HepG2 (cell line): ENCODE measurements around the gene KBTBD3. TPM values are rescaled to one million over a fixed set of nuclear protein-coding genes. Genes with fewer than 3 reads are reported as not detected.

ENCODE experiments used
- CHD4 ChIP-seq: fragments of 200-600 bp; sonication (generic); IDR thresholded peaks from 2 replicates; pipeline ENCODE4 v1.7.0; 2017; ENCODE audit warnings: mild to moderate bottlenecking, low read length, borderline replicate concordance
- KDM1A ChIP-seq: IDR thresholded peaks from 2 replicates; pipeline ENCODE4 v1.6.1; 2016; ENCODE audit warnings: missing compliant biosample characterization
- MLLT10 ChIP-seq: sonication (generic); formaldehyde crosslinking; IDR thresholded peaks from 2 replicates; pipeline ENCODE4 v1.4.0; 2020; ENCODE audit warnings: missing genetic modification reagents
- NR2C2 ChIP-seq: sonication (generic); formaldehyde crosslinking; IDR thresholded peaks from 2 replicates; pipeline ENCODE4 v1.4.0; 2020; ENCODE audit warnings: missing genetic modification reagents, mild to moderate bottlenecking, moderate library complexity, borderline replicate concordance
- NR2F1 ChIP-seq, 2 experiments: fragments of 450-650 bp in 1 of 2; formaldehyde crosslinking in 1 of 2; IDR thresholded peaks; 2 replicates each; pipeline versions ENCODE4 v1.5.0 to v1.6.1; 2016 to 2020; ENCODE audit warnings: mild to moderate bottlenecking in 1 of 2, missing compliant biosample characterization in 1 of 2, missing genetic modification reagents in 1 of 2, moderate library complexity in 1 of 2
- NR3C1 ChIP-seq: sonication (generic); formaldehyde crosslinking; IDR thresholded peaks from 2 replicates; pipeline ENCODE4 v1.4.0; 2020; ENCODE audit warnings: missing genetic modification reagents
- POGZ ChIP-seq: sonication (generic); formaldehyde crosslinking; IDR thresholded peaks from 2 replicates; pipeline ENCODE4 v1.4.0; 2020; ENCODE audit warnings: mild to moderate bottlenecking, missing genetic modification reagents
- SOX5 ChIP-seq: IDR thresholded peaks from 2 replicates; pipeline ENCODE4 v1.6.1; 2016; ENCODE audit warnings: borderline replicate concordance
- TBX3 ChIP-seq: fragments of 450-650 bp; IDR thresholded peaks from 2 replicates; pipeline ENCODE4 v1.6.1; 2017; ENCODE audit warnings: antibody characterized with exemption, mild to moderate bottlenecking, inconsistent platforms, borderline replicate concordance
- ZNF225 ChIP-seq: sonication (generic); formaldehyde crosslinking; IDR thresholded peaks from 2 replicates; pipeline ENCODE4 v1.4.0; 2020; ENCODE audit warnings: mild to moderate bottlenecking, missing genetic modification reagents
- ZNF282 ChIP-seq: fragments of 450-650 bp; IDR thresholded peaks from 2 replicates; pipeline ENCODE4 v1.6.1; 2018; ENCODE audit not compliant: partially characterized antibody
- ZNF296 ChIP-seq: sonication (generic); formaldehyde crosslinking; conservative IDR thresholded peaks from 2 replicates; pipeline ENCODE4 v1.5.0; 2020; ENCODE audit warnings: mild to moderate bottlenecking, missing genetic modification reagents
- ZNF496 ChIP-seq: sonication (generic); formaldehyde crosslinking; IDR thresholded peaks from 2 replicates; pipeline ENCODE4 v1.8.1; 2023; ENCODE audit warnings: mild to moderate bottlenecking, moderate library complexity, missing genetic modification reagents; ENCODE audit not compliant: insufficient replicate concordance
- ZNF724P ChIP-seq: sonication (generic); formaldehyde crosslinking; IDR thresholded peaks from 2 replicates; pipeline ENCODE4 v1.8.0; 2022; ENCODE audit warnings: missing genetic modification reagents, borderline replicate concordance
- ZNF781 ChIP-seq: sonication (generic); formaldehyde crosslinking; IDR thresholded peaks from 2 replicates; pipeline ENCODE4 v1.5.1; 2020; ENCODE audit warnings: borderline replicate concordance, mild to moderate bottlenecking, missing genetic modification reagents; ENCODE audit errors: not compliant biosample characterization
- ZNF839 ChIP-seq: sonication (generic); formaldehyde crosslinking; IDR thresholded peaks from 2 replicates; pipeline ENCODE4 v1.4.0; 2020; ENCODE audit warnings: missing genetic modification reagents, mild to moderate bottlenecking, borderline replicate concordance
- ZNF891 ChIP-seq: sonication (generic); formaldehyde crosslinking; IDR thresholded peaks from 2 replicates; pipeline ENCODE4 v1.5.0; 2020; ENCODE audit warnings: mild to moderate bottlenecking, missing genetic modification reagents
- ZSCAN12 ChIP-seq: sonication (generic); formaldehyde crosslinking; IDR thresholded peaks from 2 replicates; pipeline ENCODE4 v1.9.0; 2021; ENCODE audit warnings: mild to moderate bottlenecking, missing genetic modification reagents
- ZSCAN22 ChIP-seq: sonication (generic); formaldehyde crosslinking; IDR thresholded peaks from 2 replicates; pipeline ENCODE4 v1.4.0; 2020; ENCODE audit warnings: mild to moderate bottlenecking, missing genetic modification reagents
- polyA plus RNA-seq, 8 experiments: library from polyadenylated mRNA; depleted of rRNA in 3 of 8; stranded (reverse) in 7 of 8; unstranded in 1 of 8; fragments of >200 nt; fragmentation: Illumina TruSeq in 4 of 8; extraction: Trizol in 4 of 8; gene quantifications; 2 replicates each; pipeline versions ENCODE4 v1.2.1 to v1.2.3, GENCODE V29; 2011 to 2016; ENCODE audit warnings: low read depth in 4 of 8, missing spikeins in 1 of 8, mixed read lengths in 1 of 8; ENCODE audit not compliant: insufficient read depth in 1 of 8
- total RNA-seq, 5 experiments: library from RNA; depleted of rRNA; stranded (reverse); fragments of >200 nt; fragmentation: Illumina TruSeq; extraction: Trizol; gene quantifications; 2 replicates each; pipeline ENCODE4 v1.2.3, GENCODE V29; 2016; ENCODE audit warnings: low read depth in 1 of 5
- TF ChIP-seq, protein P1 (sequence below): sonication (generic); formaldehyde crosslinking; IDR thresholded peaks from 2 replicates; pipeline ENCODE4 v1.5.1; 2020; ENCODE audit warnings: missing genetic modification reagents, mild to moderate bottlenecking, borderline replicate concordance
- TF ChIP-seq, protein P2 (sequence below): fragments of 450-650 bp; IDR thresholded peaks from 2 replicates; pipeline ENCODE4 v1.6.1; 2017; ENCODE audit warnings: mild to moderate bottlenecking
- TF ChIP-seq, protein P3 (sequence below): sonication (generic); formaldehyde crosslinking; conservative IDR thresholded peaks from 2 replicates; pipeline ENCODE4 v1.4.0; 2020; ENCODE audit warnings: missing genetic modification reagents
- TF ChIP-seq, protein P4 (sequence below): sonication (generic); formaldehyde crosslinking; IDR thresholded peaks from 2 replicates; pipeline ENCODE4 v1.4.0; 2020; ENCODE audit warnings: mild to moderate bottlenecking, missing genetic modification reagents

KBTBD3 gene
- total and polyA plus RNA-seq, 2 of the 13 experiments (the other 11 are each of a cell fraction or from before 2014, with no cell fraction given), result 1.8 to 7.4 TPM

DNA sequence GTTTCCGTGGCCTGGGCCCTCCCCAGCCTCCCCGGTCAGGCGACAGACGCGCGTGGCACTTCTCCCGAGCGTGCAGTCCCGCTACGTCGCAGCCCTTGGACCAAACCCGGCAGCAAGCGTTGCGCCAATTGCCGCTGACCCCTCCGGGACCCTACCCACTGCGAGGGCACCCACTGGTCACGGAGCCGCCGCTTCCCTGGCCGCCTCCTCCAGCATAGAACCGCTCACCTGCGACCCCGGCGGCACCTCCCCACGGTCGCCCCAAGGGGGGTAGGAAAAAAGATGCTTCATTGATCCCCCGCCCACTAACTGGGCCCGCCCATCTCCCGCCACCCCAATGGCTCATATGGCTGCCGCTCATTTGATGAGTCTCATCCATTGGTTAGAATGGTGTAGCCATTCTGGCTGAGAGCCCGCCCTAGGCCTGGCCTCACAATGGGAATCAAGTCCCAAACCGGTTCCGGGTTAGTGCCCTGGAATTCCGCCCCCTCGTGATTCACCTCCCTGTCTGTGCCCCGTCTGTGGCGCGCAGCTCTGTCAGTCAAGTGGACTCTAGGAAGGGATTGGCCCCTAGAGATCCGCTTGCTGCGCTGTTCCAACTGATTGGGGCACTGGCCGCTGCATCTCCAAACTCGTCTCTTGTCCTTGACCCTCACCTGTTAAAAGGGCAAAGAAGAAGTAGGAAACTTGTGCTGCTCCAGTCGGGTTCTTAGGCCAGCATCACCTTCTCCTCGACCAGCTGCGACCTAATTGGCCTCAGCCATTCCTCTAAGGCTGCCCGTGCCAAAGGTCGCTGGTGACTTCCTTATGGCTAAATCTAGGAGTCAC is 55.0 kb downstream of the KBTBD3 start, which contains the start of gene MSANTD4 (continued):
- TF ChIP-seq, protein P1, sequence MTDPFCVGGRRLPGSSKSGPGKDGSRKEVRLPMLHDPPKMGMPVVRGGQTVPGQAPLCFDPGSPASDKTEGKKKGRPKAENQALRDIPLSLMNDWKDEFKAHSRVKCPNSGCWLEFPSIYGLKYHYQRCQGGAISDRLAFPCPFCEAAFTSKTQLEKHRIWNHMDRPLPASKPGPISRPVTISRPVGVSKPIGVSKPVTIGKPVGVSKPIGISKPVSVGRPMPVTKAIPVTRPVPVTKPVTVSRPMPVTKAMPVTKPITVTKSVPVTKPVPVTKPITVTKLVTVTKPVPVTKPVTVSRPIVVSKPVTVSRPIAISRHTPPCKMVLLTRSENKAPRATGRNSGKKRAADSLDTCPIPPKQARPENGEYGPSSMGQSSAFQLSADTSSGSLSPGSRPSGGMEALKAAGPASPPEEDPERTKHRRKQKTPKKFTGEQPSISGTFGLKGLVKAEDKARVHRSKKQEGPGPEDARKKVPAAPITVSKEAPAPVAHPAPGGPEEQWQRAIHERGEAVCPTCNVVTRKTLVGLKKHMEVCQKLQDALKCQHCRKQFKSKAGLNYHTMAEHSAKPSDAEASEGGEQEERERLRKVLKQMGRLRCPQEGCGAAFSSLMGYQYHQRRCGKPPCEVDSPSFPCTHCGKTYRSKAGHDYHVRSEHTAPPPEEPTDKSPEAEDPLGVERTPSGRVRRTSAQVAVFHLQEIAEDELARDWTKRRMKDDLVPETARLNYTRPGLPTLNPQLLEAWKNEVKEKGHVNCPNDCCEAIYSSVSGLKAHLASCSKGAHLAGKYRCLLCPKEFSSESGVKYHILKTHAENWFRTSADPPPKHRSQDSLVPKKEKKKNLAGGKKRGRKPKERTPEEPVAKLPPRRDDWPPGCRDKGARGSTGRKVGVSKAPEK (CRISPR knock-in tag), result no peak
- no peak for TF ChIP-seq CHD4
- no peak for TF ChIP-seq NR3C1 (CRISPR knock-in tag)
- TF ChIP-seq, protein P2, sequence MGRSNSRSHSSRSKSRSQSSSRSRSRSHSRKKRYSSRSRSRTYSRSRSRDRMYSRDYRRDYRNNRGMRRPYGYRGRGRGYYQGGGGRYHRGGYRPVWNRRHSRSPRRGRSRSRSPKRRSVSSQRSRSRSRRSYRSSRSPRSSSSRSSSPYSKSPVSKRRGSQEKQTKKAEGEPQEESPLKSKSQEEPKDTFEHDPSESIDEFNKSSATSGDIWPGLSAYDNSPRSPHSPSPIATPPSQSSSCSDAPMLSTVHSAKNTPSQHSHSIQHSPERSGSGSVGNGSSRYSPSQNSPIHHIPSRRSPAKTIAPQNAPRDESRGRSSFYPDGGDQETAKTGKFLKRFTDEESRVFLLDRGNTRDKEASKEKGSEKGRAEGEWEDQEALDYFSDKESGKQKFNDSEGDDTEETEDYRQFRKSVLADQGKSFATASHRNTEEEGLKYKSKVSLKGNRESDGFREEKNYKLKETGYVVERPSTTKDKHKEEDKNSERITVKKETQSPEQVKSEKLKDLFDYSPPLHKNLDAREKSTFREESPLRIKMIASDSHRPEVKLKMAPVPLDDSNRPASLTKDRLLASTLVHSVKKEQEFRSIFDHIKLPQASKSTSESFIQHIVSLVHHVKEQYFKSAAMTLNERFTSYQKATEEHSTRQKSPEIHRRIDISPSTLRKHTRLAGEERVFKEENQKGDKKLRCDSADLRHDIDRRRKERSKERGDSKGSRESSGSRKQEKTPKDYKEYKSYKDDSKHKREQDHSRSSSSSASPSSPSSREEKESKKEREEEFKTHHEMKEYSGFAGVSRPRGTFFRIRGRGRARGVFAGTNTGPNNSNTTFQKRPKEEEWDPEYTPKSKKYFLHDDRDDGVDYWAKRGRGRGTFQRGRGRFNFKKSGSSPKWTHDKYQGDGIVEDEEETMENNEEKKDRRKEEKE, result no peak
- TF ChIP-seq KDM1A, result no peak
- TF ChIP-seq ZNF781 (CRISPR knock-in tag), result no peak
- TF ChIP-seq ZNF296, result no peak
- peak; percentile 99 for TF ChIP-seq NR2C2 (CRISPR knock-in tag)
- no peak for TF ChIP-seq ZSCAN12 (CRISPR knock-in tag)
- no peak for TF ChIP-seq ZSCAN22 (CRISPR knock-in tag)
- no peak for TF ChIP-seq ZNF496 (CRISPR knock-in tag)
- TF ChIP-seq SOX5 (CRISPR knock-in tag), result no peak; the same call in 1 of the 2 replicates
- TF ChIP-seq ZNF891 (CRISPR knock-in tag), result no peak
- no peak for TF ChIP-seq ZNF724P (CRISPR knock-in tag)
- TF ChIP-seq, protein P3, sequence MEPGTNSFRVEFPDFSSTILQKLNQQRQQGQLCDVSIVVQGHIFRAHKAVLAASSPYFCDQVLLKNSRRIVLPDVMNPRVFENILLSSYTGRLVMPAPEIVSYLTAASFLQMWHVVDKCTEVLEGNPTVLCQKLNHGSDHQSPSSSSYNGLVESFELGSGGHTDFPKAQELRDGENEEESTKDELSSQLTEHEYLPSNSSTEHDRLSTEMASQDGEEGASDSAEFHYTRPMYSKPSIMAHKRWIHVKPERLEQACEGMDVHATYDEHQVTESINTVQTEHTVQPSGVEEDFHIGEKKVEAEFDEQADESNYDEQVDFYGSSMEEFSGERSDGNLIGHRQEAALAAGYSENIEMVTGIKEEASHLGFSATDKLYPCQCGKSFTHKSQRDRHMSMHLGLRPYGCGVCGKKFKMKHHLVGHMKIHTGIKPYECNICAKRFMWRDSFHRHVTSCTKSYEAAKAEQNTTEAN (CRISPR knock-in tag), result no peak
- TF ChIP-seq NR2F1 (CRISPR knock-in tag; IDR thresholded peaks at IDR 0.05), result peak; percentile 75 to 91
- TF ChIP-seq TBX3, result no peak
- TF ChIP-seq, protein P4, sequence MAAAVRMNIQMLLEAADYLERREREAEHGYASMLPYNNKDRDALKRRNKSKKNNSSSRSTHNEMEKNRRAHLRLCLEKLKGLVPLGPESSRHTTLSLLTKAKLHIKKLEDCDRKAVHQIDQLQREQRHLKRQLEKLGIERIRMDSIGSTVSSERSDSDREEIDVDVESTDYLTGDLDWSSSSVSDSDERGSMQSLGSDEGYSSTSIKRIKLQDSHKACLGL (CRISPR knock-in tag), result peak; percentile 68; the same call in 1 of the 2 replicates
- no peak for TF ChIP-seq ZNF282
- no peak for TF ChIP-seq ZNF225 (CRISPR knock-in tag)
- no peak for TF ChIP-seq ZNF839 (CRISPR knock-in tag)
- peak; percentile 98 for TF ChIP-seq POGZ (CRISPR knock-in tag)
- no peak for TF ChIP-seq MLLT10 (CRISPR knock-in tag)
